HCT116 (cell line): ENCODE results near the gene RARG. TPM values are rescaled to one million over a fixed set of nuclear protein-coding genes. Genes with fewer than 3 reads are reported as not detected.

Source experiments
- ATAC-seq: fragments of 200-7000 bp; cut with Tn5 transposase; 2 replicates; pipeline ENCODE4 v1.9.1; 2020; ENCODE audit warnings: mild to moderate bottlenecking, moderate library complexity
- BruUV-seq: library from RNA; stranded (reverse); fragments of 400-500 nt; replicated peaks from 2 replicates; lab custom pipeline; 2021; lab: Mats Ljungman, UMichigan
- CTCF ChIA-PET: fragments of 300-600 bp; sonication (Branson Sonifier 250); formaldehyde crosslinking; loops from one replicate; lab custom pipeline; 2021; ENCODE audit warnings: antibody characterized with exemption; lab: Charles Lee
- POLR2A ChIA-PET: fragments of 300-600, 350-600 bp; sonication (Branson Sonifier 250); formaldehyde crosslinking; loops from one replicate; lab custom pipeline; 2021; ENCODE audit warnings: antibody characterized with exemption; lab: Charles Lee
- RAD21 ChIA-PET, 2 experiments: fragments of 300-600 bp; sonication (Branson Sonifier 250); formaldehyde crosslinking; loops; one replicate each; lab custom pipeline; 2023; ENCODE audit warnings: low total read pairs in 2 of 2; ENCODE audit not compliant: uncharacterized antibody in 2 of 2, unreplicated experiment in 2 of 2, low non-redundant PET in 1 of 2; lab: Charles Lee
- DNase-seq: peaks from one replicate; pipeline ENCODE4 v3.0.0-alpha.2; 2010; ENCODE audit warnings: low read depth, low spot score
- H2AFZ ChIP-seq: fragments of 200-600 bp; shearing (Covaris generic), sonication (generic); 2 replicates; pipeline ENCODE4 v1.6.1; 2017; ENCODE audit warnings: low read depth, mixed run types, mixed read lengths, antibody characterized with exemption, low read length; ENCODE audit not compliant: poor library complexity, severe bottlenecking
- H3K27ac ChIP-seq: 2 replicates; pipeline ENCODE4 v1.5.1; 2012; ENCODE audit warnings: low read depth, low read length
- H3K27me3 ChIP-seq: fragments of 200-600 bp; sonication (generic); 2 replicates; pipeline ENCODE4 v1.6.1; 2016; ENCODE audit warnings: mixed run types, low read length, mixed read lengths; ENCODE audit not compliant: insufficient read depth
- H3K36me3 ChIP-seq, 2 experiments: fragments of 200-500 bp in 1 of 2; fragments of 200-600 bp in 1 of 2; sonication (Bioruptor generic) in 1 of 2; sonication (generic) in 1 of 2; 2 replicates each; pipeline versions ENCODE4 v1.5.1 to v1.6.1; 2014 to 2016; ENCODE audit warnings: low read length in 2 of 2, inconsistent platforms in 1 of 2, mixed read lengths in 1 of 2, mixed run types in 1 of 2; ENCODE audit not compliant: insufficient read depth in 2 of 2, control insufficient read depth in 1 of 2
- H3K4me1 ChIP-seq, 2 experiments: fragments of 200-600 bp in 1 of 2; sonication (generic) in 1 of 2; 2 replicates each; pipeline versions ENCODE4 v1.5.1 to v1.6.1; 2012 to 2017; ENCODE audit warnings: low read length in 2 of 2, inconsistent platforms in 1 of 2, mild to moderate bottlenecking in 1 of 2, mixed read lengths in 1 of 2, mixed run types in 1 of 2, moderate library complexity in 1 of 2; ENCODE audit not compliant: insufficient read depth in 2 of 2, control insufficient read depth in 1 of 2
- H3K4me2 ChIP-seq: fragments of 200-600 bp; sonication (generic); 2 replicates; pipeline ENCODE4 v1.6.1; 2017; ENCODE audit warnings: mixed run types, low read length, mixed read lengths
- H3K4me3 ChIP-seq, 2 experiments: fragments of 200-600 bp in 1 of 2; sonication (generic) in 1 of 2; replicated peaks in 1 of 2; 2 replicates each; pipeline ENCODE4 v1.5.1; 2011 to 2016; ENCODE audit warnings: low read length in 2 of 2, control low read depth in 1 of 2, low read depth in 1 of 2, mild to moderate bottlenecking in 1 of 2, mixed read lengths in 1 of 2, mixed run types in 1 of 2
- H3K79me2 ChIP-seq: fragments of 200-600 bp; sonication (generic); 2 replicates; pipeline ENCODE4 v1.6.1; 2017; ENCODE audit warnings: mild to moderate bottlenecking, mixed run types, low read length, moderate library complexity, mixed read lengths; ENCODE audit not compliant: insufficient read depth
- H3K9ac ChIP-seq: fragments of 200-600 bp; sonication (generic); 2 replicates; pipeline ENCODE4 v1.6.1; 2016; ENCODE audit warnings: low read length, mixed read lengths
- H3K9me2 ChIP-seq: fragments of 200-600 bp; sonication (generic), shearing (Covaris generic); 2 replicates; pipeline ENCODE4 v1.6.1; 2017; ENCODE audit warnings: mixed run types, mild to moderate bottlenecking, moderate library complexity; ENCODE audit not compliant: insufficient read depth
- H3K9me3 ChIP-seq, 2 experiments: fragments of 200-500 bp in 1 of 2; fragments of 200-600 bp in 1 of 2; sonication (Bioruptor generic) in 1 of 2; sonication (generic) in 1 of 2; 2 replicates each; pipeline ENCODE4 v1.6.1; 2014 to 2017; ENCODE audit warnings: low read length in 2 of 2, mixed read lengths in 2 of 2, inconsistent platforms in 1 of 2, low read depth in 1 of 2, mild to moderate bottlenecking in 1 of 2, mixed run types in 1 of 2, moderate library complexity in 1 of 2; ENCODE audit not compliant: control insufficient read depth in 1 of 2, insufficient read depth in 1 of 2
- H4K20me1 ChIP-seq: fragments of 200-600 bp; sonication (generic), shearing (Covaris generic); 2 replicates; pipeline ENCODE4 v1.6.1; 2017; ENCODE audit warnings: mixed run types, mild to moderate bottlenecking, moderate library complexity; ENCODE audit not compliant: insufficient read depth
- ATF3 ChIP-seq: IDR thresholded peaks from 2 replicates; pipeline ENCODE4 v1.6.1; 2012
- ELF1 ChIP-seq: IDR thresholded peaks from 2 replicates; pipeline ENCODE4 v1.6.1; 2012; ENCODE audit warnings: low read depth, borderline replicate concordance
- EZH2 ChIP-seq: fragments of 200-600 bp; sonication (generic); IDR thresholded peaks from 2 replicates; pipeline ENCODE4 v1.6.1; 2017; ENCODE audit warnings: antibody characterized with exemption, mixed run types
- EZH2phosphoT487 ChIP-seq: fragments of 200-600 bp; IDR thresholded peaks from 2 replicates; pipeline ENCODE4 v1.6.1; 2018; ENCODE audit warnings: antibody characterized with exemption, borderline replicate concordance
- FOSL1 ChIP-seq: IDR thresholded peaks from 2 replicates; pipeline ENCODE4 v1.6.1; 2012; ENCODE audit warnings: low read depth
- JUND ChIP-seq: IDR thresholded peaks from 2 replicates; pipeline ENCODE4 v1.6.1; 2012
- MAX ChIP-seq: IDR thresholded peaks from 2 replicates; pipeline ENCODE4 v1.6.1; 2012
- POLR2A ChIP-seq: IDR thresholded peaks from 2 replicates; pipeline ENCODE4 v1.7.0; 2011; ENCODE audit warnings: borderline replicate concordance; ENCODE audit not compliant: insufficient read depth, insufficient read length; ENCODE audit errors: extremely low read depth
- POLR2AphosphoS5 ChIP-seq: IDR thresholded peaks from 2 replicates; pipeline ENCODE4 v1.6.1; 2011; ENCODE audit warnings: mild to moderate bottlenecking, low read depth, low read length, moderate library complexity
- SIN3A ChIP-seq: IDR thresholded peaks from 2 replicates; pipeline ENCODE4 v1.6.1; 2012; ENCODE audit warnings: low read depth
- SP1 ChIP-seq: IDR thresholded peaks from 2 replicates; pipeline ENCODE4 v1.6.1; 2012; ENCODE audit warnings: low read depth
- SRF ChIP-seq: IDR thresholded peaks from 2 replicates; pipeline ENCODE4 v1.6.1; 2012; ENCODE audit warnings: low read depth
- TCF7L2 ChIP-seq: IDR thresholded peaks from 2 replicates; pipeline ENCODE4 v1.7.0; 2011; ENCODE audit warnings: borderline replicate concordance, inconsistent platforms; ENCODE audit not compliant: insufficient read depth, insufficient read length; ENCODE audit errors: extremely low read depth
- YY1 ChIP-seq: IDR thresholded peaks from 2 replicates; pipeline ENCODE4 v1.6.1; 2011; ENCODE audit warnings: low read length, low read depth, moderate library complexity, mild to moderate bottlenecking; ENCODE audit not compliant: insufficient replicate concordance; ENCODE audit errors: extremely low read depth
- intact Hi-C: fragments of 100-400 bp; cut with micrococcal nuclease; formaldehyde crosslinking; loops from 2 replicates; pipeline ENCODE4 v1.10.0; 2022
- total RNA-seq: library from RNA; stranded (reverse); gene quantifications from one replicate; pipeline ENCODE4 v1.2.1, GENCODE V29; 2021; ENCODE audit not compliant: unreplicated experiment
- TF ChIP-seq, protein P1 (sequence below): IDR thresholded peaks from 2 replicates; pipeline ENCODE4 v1.6.1; 2011; ENCODE audit warnings: mild to moderate bottlenecking, low read length, moderate library complexity; ENCODE audit not compliant: insufficient replicate concordance; ENCODE audit errors: extremely low read depth
- TF ChIP-seq, protein P2 (sequence below), 3 experiments: fragments of 200-600 bp in 1 of 3; sonication (generic) in 1 of 3; IDR thresholded peaks in 2 of 3; conservative IDR thresholded peaks in 1 of 3; 2 replicates each; pipeline ENCODE4 v1.5.1; 2012 to 2017; ENCODE audit warnings: low read depth in 2 of 3, low read length in 2 of 3, antibody characterized with exemption in 1 of 3, borderline replicate concordance in 1 of 3, control low read depth in 1 of 3, mild to moderate bottlenecking in 1 of 3, mixed read lengths in 1 of 3, mixed run types in 1 of 3, moderate library complexity in 1 of 3; ENCODE audit not compliant: insufficient read depth in 1 of 3

The RARG gene
- total RNA-seq, 1 experiment from 2014 or later = 68.9 TPM

DNA sequence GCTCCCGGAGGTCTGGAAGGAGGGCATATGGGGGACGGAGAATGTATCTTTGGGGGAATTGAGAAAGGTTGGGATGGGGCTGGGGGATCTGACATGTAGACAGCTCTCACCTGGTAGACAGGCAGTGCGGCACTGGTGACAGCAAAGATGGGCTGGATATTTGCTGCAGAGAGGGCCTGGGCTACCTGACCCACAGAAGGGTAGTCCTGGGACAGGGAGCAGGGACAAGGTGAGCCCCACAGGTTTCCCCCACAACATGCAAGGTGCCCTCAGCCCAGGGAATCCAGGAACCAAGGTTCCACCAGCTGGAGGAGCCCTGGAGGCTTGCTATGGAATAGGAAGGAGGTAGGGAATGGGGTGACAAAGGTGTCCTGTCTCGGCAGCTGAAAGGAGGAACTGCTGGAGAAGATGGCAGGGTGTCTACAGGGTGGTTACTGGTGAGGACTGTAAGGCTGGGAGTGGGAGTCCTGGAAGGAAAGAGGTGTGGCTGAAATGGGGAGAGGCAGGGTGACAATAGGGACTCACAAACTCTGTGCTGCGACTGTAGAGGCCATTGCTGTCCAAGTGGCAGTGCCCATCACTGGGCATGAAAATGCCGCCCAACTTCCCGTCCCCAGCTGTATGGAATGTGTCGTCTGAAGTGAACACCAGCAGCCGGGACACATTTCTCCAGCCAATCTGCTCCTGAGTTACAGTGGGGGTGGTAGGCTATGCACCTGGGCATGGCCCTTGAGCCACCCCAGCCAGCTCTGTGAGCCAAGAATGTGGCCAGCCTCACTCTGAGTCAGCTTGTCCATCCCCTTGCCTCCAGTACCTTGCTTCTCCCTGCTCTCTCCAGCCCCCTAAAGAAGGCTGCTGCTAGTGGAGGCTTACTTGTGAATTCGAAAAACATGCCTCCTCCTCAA, 36.2 kb downstream of the RARG start:
- no peaks in the 10 kb centered on the region for H3K27me3 ChIP-seq
- H4K20me1 ChIP-seq = no peaks in the 10 kb centered on the region
- no peak overlapping the region for H2AFZ ChIP-seq
- CTCF ChIA-PET = interaction anchor here (0.6 to 3.3 kb wide), 6 partner anchors 37 to 170 kb away, joined by 3 to 36 read pairs (median 4); no protein-coding TSS in a partner anchor
- peaks cover 3 to 26% of the 10 kb centered on the region in 2 experiments; a peak in 3 of 4 replicates for H3K4me1 ChIP-seq
- H3K79me2 ChIP-seq = no peaks in the 10 kb centered on the region
- BruUV-seq = no TSS peak
- no peaks in the 10 kb centered on the region for H3K9me2 ChIP-seq
- RAD21 ChIA-PET = no interaction called here
- TF ChIP-seq MAX = no peak
- TF ChIP-seq, protein P1, sequence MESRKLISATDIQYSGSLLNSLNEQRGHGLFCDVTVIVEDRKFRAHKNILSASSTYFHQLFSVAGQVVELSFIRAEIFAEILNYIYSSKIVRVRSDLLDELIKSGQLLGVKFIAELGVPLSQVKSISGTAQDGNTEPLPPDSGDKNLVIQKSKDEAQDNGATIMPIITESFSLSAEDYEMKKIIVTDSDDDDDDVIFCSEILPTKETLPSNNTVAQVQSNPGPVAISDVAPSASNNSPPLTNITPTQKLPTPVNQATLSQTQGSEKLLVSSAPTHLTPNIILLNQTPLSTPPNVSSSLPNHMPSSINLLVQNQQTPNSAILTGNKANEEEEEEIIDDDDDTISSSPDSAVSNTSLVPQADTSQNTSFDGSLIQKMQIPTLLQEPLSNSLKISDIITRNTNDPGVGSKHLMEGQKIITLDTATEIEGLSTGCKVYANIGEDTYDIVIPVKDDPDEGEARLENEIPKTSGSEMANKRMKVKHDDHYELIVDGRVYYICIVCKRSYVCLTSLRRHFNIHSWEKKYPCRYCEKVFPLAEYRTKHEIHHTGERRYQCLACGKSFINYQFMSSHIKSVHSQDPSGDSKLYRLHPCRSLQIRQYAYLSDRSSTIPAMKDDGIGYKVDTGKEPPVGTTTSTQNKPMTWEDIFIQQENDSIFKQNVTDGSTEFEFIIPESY = no peak
- TF ChIP-seq FOSL1 = no peak
- TF ChIP-seq YY1 = no peak
- no peak for TF ChIP-seq SP1
- TF ChIP-seq, protein P2, sequence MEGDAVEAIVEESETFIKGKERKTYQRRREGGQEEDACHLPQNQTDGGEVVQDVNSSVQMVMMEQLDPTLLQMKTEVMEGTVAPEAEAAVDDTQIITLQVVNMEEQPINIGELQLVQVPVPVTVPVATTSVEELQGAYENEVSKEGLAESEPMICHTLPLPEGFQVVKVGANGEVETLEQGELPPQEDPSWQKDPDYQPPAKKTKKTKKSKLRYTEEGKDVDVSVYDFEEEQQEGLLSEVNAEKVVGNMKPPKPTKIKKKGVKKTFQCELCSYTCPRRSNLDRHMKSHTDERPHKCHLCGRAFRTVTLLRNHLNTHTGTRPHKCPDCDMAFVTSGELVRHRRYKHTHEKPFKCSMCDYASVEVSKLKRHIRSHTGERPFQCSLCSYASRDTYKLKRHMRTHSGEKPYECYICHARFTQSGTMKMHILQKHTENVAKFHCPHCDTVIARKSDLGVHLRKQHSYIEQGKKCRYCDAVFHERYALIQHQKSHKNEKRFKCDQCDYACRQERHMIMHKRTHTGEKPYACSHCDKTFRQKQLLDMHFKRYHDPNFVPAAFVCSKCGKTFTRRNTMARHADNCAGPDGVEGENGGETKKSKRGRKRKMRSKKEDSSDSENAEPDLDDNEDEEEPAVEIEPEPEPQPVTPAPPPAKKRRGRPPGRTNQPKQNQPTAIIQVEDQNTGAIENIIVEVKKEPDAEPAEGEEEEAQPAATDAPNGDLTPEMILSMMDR (IDR thresholded peaks at IDR 0.05 in 2 of 3, conservative IDR thresholded peaks at IDR 0.05 in 1 of 3; ENCODE audit: borderline replicate concordance in 1 of 3, insufficient read depth in 1 of 3, low read depth in 2 of 3, low read length in 2 of 3) = no peak
- no peak for TF ChIP-seq POLR2A
- no peak for TF ChIP-seq TCF7L2
- TF ChIP-seq ELF1 = no peak
- no peak for TF ChIP-seq EZH2phosphoT487
- TF ChIP-seq JUND = no peak
- TF ChIP-seq SRF = no peak
- no peak for TF ChIP-seq ATF3
- TF ChIP-seq POLR2AphosphoS5 = no peak
- TF ChIP-seq SIN3A = no peak
- no peak for TF ChIP-seq EZH2
- intact Hi-C loops = no loop called here
- no peak overlapping the region for H3K9ac ChIP-seq
- DNase-seq = no peak
- no peaks in the 10 kb centered on the region; a peak in 1 of 4 replicates for H3K36me3 ChIP-seq
- H3K4me2 ChIP-seq = peak overlapping the region; percentile 21
- H3K27ac ChIP-seq = no peak overlapping the region
- POLR2A ChIA-PET = interaction anchor here (1.0 kb wide), 1 partner anchor 15 kb away, joined by 3 read pairs; the partner anchor contains the start of genes CSAD and ZNF740
- H3K9me3 ChIP-seq = no peaks in the 10 kb centered on the region
- ATAC-seq = peak; percentile 28; the same call in 1 of the 2 replicates
- no peak overlapping the region for H3K4me3 ChIP-seq
